Heart left ventricle (tissue), 16 donors: ENCODE results near the gene FTO. TPM values are rescaled to one million over a fixed set of nuclear protein-coding genes. Genes with fewer than 3 reads are reported as not detected.

Source experiments
- ATAC-seq, 4 donors: fragments of 200-7000 bp; cut with Tn5 transposase; one replicate each; pipeline ENCODE4 v1.9.1; 2020 to 2022; ENCODE audit warnings: moderate library complexity in 4 of 4, mild to moderate bottlenecking in 3 of 4, moderate number of reproducible peaks in 1 of 4
- DNase-seq, 5 donors: peaks; one replicate each; pipeline ENCODE4 v3.0.0-alpha.2; 2020
- H3K27ac ChIP-seq, 12 donors: fragments of 200-600 bp; sonication (generic) in 4 of 12; one replicate each; pipeline versions ENCODE4 v1.5.0 to v1.8.0; 2016 to 2022; ENCODE audit warnings: mild to moderate bottlenecking in 2 of 12
- H3K27me3 ChIP-seq, 9 donors: fragments of 200-600 bp; sonication (generic) in 2 of 9; one replicate each; pipeline versions ENCODE4 v1.5.1 to v1.8.0; 2016 to 2022; ENCODE audit warnings: mild to moderate bottlenecking in 3 of 9
- H3K36me3 ChIP-seq, 9 donors: fragments of 200-600 bp; sonication (generic) in 2 of 9; one replicate each; pipeline versions ENCODE4 v1.5.0 to v1.8.0; 2018 to 2022; ENCODE audit warnings: mild to moderate bottlenecking in 2 of 9
- H3K4me1 ChIP-seq, 12 donors: fragments of 200-600 bp; sonication (generic) in 4 of 12; one replicate each; pipeline versions ENCODE4 v1.5.0 to v1.8.0; 2016 to 2022; ENCODE audit warnings: mild to moderate bottlenecking in 3 of 12
- H3K4me3 ChIP-seq, 12 donors: fragments of 200-600 bp; sonication (generic) in 4 of 12; one replicate each; pipeline versions ENCODE4 v1.5.0 to v1.8.0; 2017 to 2022; ENCODE audit warnings: mild to moderate bottlenecking in 9 of 12, moderate library complexity in 4 of 12
- H3K9me3 ChIP-seq, 12 donors: fragments of 200-600 bp; sonication (generic) in 4 of 12; one replicate each; pipeline versions ENCODE4 v1.5.0 to v1.8.0; 2016 to 2022; ENCODE audit warnings: mild to moderate bottlenecking in 1 of 12
- CTCF ChIP-seq, 12 donors: fragments of 200-600 bp; sonication (generic) in 4 of 12; IDR thresholded peaks; one replicate each; pipeline versions ENCODE4 v1.5.0 to v1.8.0; 2018 to 2022; ENCODE audit warnings: antibody characterized with exemption in 12 of 12, mild to moderate bottlenecking in 5 of 12
- POLR2A ChIP-seq, 2 donors: fragments of 450-650 bp; IDR thresholded peaks; one replicate each; pipeline ENCODE4 v1.6.1; 2017; ENCODE audit warnings: antibody characterized with exemption in 2 of 2, mild to moderate bottlenecking in 2 of 2, moderate library complexity in 2 of 2
- WGBS, 4 donors: extraction: QIAGEN DNeasy Blood & Tissue Kit in 2 of 4; methylation state at CpG; one replicate each; pipeline versions ENCODE4 v1.1.5 to v1.1.7; 2013 to 2018; 5-methylcytosine and 5-hydroxymethylcytosine counted together
- intact Hi-C, 10 donors: fragments of 100-400 bp; cut with DNase I; formaldehyde crosslinking; loops; one replicate each; pipeline versions ENCODE4 v1.11.1 to v1.14.2; 2022
- polyA plus RNA-seq, 2 donors: library from polyadenylated mRNA; stranded (reverse); fragments of 200-250 nt; gene quantifications; one replicate each; pipeline ENCODE4 v1.2.3, GENCODE V29; 2013
- total RNA-seq, 9 donors: library from RNA; depleted of rRNA in 2 of 9; stranded (reverse); fragments of >200 nt in 2 of 9; fragmentation: NEBNext Ultra II Directional in 3 of 9; extraction: Animal tissue kit (Norgen Biotek cat#: 25700) in 3 of 9; gene quantifications; one replicate each; pipeline versions ENCODE4 v1.1.0 to v1.2.4, GENCODE V29; 2016 to 2023
- donor health status: ischemic (EF 13 %, LVEDD 7.1; RV severe dilation, severe dysfunction).
- donor health status: healthy with polysubstance abuse.
- donor health status: DM: no; HTN: yes; CAD: no.
- donor health status: DM: no; HTN: no; CAD: no.
- donor health status: ischemic (EF 25% LVEDD 6.9; RV normal size, moderate dysfunction).
- donor health status: ischemic (EF 25% LVEDD 5.7; RV mildly dilated, moderate dysfunction).
- donor health status: healthy.
- donor health status: DM: yes; HTN: yes; CAD: no.
- donor health status: ischemic (EF 35%, LVEDD 5.7; RV mildly dilated, moderate dysfunction).
- donor health status: nonischemic (EF 11% LVEDD 7.7; RV severe dilation, severe dysfunction).
- donor health status: DM: yes; HTN: yes; CAD: no.
- donor health status: PGD.
- donor health status: ischemic (EF 29% LVEDD 5.4; RV normal size, mild dysfunction).
- donor health status: nonischemic (EF 23%, LVEDD 6.1; RV moderate dilation, normal function).

FTO gene
- total and polyA plus RNA-seq, 11 donors, result 11.8 to 105 (median 86.8) TPM

- no peaks in the 10 kb centered on the region for H3K27me3 ChIP-seq
- TF ChIP-seq POLR2A (IDR thresholded peaks at IDR 0.05) (no peak), CTCF (IDR thresholded peaks at IDR 0.05) (no peak)
- no peak overlapping the region for H3K27ac ChIP-seq
- no peaks in the 10 kb centered on the region for H3K36me3 ChIP-seq
- H3K4me3 ChIP-seq, result no peak overlapping the region
- no peaks in the 10 kb centered on the region for H3K9me3 ChIP-seq
- 97 to 98% (median 98%) methylated on average over 5 of the region's 5 CpGs for WGBS, 4 donors
- H3K4me1 ChIP-seq, result peaks cover 0 to 13% (median 6%) of the 10 kb centered on the region in 12 donors
- ATAC-seq (no peak), DNase-seq (no peak)
- intact Hi-C loops, result no loop called here
These were observed 282.8 kb downstream of the FTO start for GRCh38 chr16:53986793-53987192.

GRCh38 chr16:53988136-53988535 lies 284.2 kb downstream of the FTO start:
- DNase-seq, result no peak
- WGBS, 4 donors, result 72 to 85% (median 79%) methylated on average over 2 of the region's 2 CpGs
- Histone ChIP-seq H3K27me3 (no peaks in the 10 kb centered on the region), H3K4me1 (peaks cover 0 to 15% (median 3%) of the 10 kb centered on the region in 12 donors), H3K36me3 (no peaks in the 10 kb centered on the region), H3K9me3 (no peaks in the 10 kb centered on the region), H3K4me3 (no peak overlapping the region), H3K27ac (no peak overlapping the region)
- intact Hi-C loops, result no loop called here
- ATAC-seq, result no peak
- TF ChIP-seq POLR2A (IDR thresholded peaks at IDR 0.05) (no peak), CTCF (IDR thresholded peaks at IDR 0.05) (no peak)

GRCh38 chr16:53989597-53989996 lies 285.6 kb downstream of the FTO start:
- no peaks in the 10 kb centered on the region for H3K9me3 ChIP-seq
- intact Hi-C loops, result no loop called here
- ATAC-seq (no peak), DNase-seq (no peak)
- no peak overlapping the region for H3K4me3 ChIP-seq
- no peaks in the 10 kb centered on the region for H3K27me3 ChIP-seq
- TF ChIP-seq POLR2A (IDR thresholded peaks at IDR 0.05), result no peak
- no peak for TF ChIP-seq CTCF (IDR thresholded peaks at IDR 0.05)
- H3K36me3 ChIP-seq, result no peaks in the 10 kb centered on the region
- no peak overlapping the region for H3K27ac ChIP-seq
- WGBS, 4 donors, result 95 to 98% (median 97%) methylated on average over 3 of the region's 3 CpGs
- H3K4me1 ChIP-seq, result peaks cover 0 to 15% (median 3%) of the 10 kb centered on the region in 12 donors

GRCh38 chr16:53991754-53992378 lies 287.9 kb downstream of the FTO start:
- no peak for ATAC-seq

More at GRCh38 chr16:53991754-53992378, 287.9 kb downstream of the FTO start:
- 64 to 72% (median 66%) methylated on average over 8 of the region's 8 CpGs for whole genome bisulfite sequencing, 4 donors
- Histone ChIP-seq H3K4me1 (peaks cover 0 to 20% (median 4%) of the 10 kb centered on the region in 12 donors), H3K36me3 (no peaks in the 10 kb centered on the region), H3K27me3 (no peaks in the 10 kb centered on the region), H3K27ac (no peak overlapping the region), H3K9me3 (no peaks in the 10 kb centered on the region), H3K4me3 (no peak overlapping the region)
- no peak for TF ChIP-seq CTCF (IDR thresholded peaks at IDR 0.05)
- TF ChIP-seq POLR2A (IDR thresholded peaks at IDR 0.05), result no peak
- intact Hi-C loops, result no loop called here
- no peak for DNase-seq
